Testis (tissue), 3 donors: ENCODE data around the gene TMEM209. TPM values are rescaled to one million over a fixed set of nuclear protein-coding genes. Genes with fewer than 3 reads are reported as not detected.

ENCODE experiments used
- DNase-seq: peaks from one replicate; pipeline ENCODE4 v3.0.0-alpha.2; 2019
- H3K27ac ChIP-seq, 2 donors: fragments of 200-600 bp; sonication (generic); one replicate each; pipeline ENCODE4 v1.5.1; 2019
- H3K27me3 ChIP-seq: fragments of 200-600 bp; sonication (generic); one replicate; pipeline ENCODE4 v1.5.1; 2019
- H3K36me3 ChIP-seq: fragments of 200-600 bp; sonication (generic); one replicate; pipeline ENCODE4 v1.5.1; 2017; ENCODE audit warnings: low read depth; ENCODE audit errors: missing control alignments
- H3K4me1 ChIP-seq: fragments of 200-600 bp; sonication (generic); one replicate; pipeline ENCODE4 v1.5.1; 2019
- H3K4me3 ChIP-seq, 2 donors: fragments of 200-600 bp; sonication (generic); one replicate each; pipeline ENCODE4 v1.5.1; 2017 to 2019
- H3K9me3 ChIP-seq: fragments of 200-600 bp; sonication (generic); one replicate; pipeline ENCODE4 v1.5.1; 2017
- CTCF ChIP-seq, 3 experiments: fragments of 450-650 bp in 2 of 3; fragments of 200-600 bp in 1 of 3; sonication (generic) in 1 of 3; IDR thresholded peaks; one replicate each; pipeline ENCODE4 v1.5.1; 2016 to 2019; ENCODE audit warnings: antibody characterized with exemption in 3 of 3, mild to moderate bottlenecking in 2 of 3, moderate library complexity in 1 of 3
- POLR2A ChIP-seq: fragments of 450-650 bp; IDR thresholded peaks from one replicate; pipeline ENCODE4 v1.6.1; 2017; ENCODE audit warnings: antibody characterized with exemption, mild to moderate bottlenecking, moderate library complexity
- WGBS, 2 donors: methylation state at CpG; one replicate each; pipeline ENCODE4 v1.1.5; 2018; 5-methylcytosine and 5-hydroxymethylcytosine counted together
- intact Hi-C: fragments of 100-400 bp; cut with DNase I; formaldehyde crosslinking; loops from one replicate; pipeline ENCODE4 v1.15.1; 2023; ENCODE audit warnings: low total_unique reads
- polyA plus RNA-seq: library from polyadenylated mRNA; stranded (reverse); fragments of 350-450 nt; fragmentation: Illumina TruSeq; extraction: RNeasy Lipid Tissue Mini Kit (QIAGEN cat#74804); gene quantifications from one replicate; pipeline ENCODE4 v1.2.3, GENCODE V29; 2014; ENCODE audit warnings: low read depth, low replicate concordance; ENCODE audit not compliant: insufficient read depth
- total RNA-seq, 2 donors: library from RNA; depleted of rRNA; stranded (reverse); fragments of >200 nt; gene quantifications; one replicate each; pipeline ENCODE4 v1.2.3, GENCODE V29; 2016

The TMEM209 gene
- total and polyA plus RNA-seq, 3 donors from 2014 or later = 28.4 to 37.5 (median 33.8) TPM

- no peaks in the 10 kb centered on the region for H3K9me3 ChIP-seq
- no peak overlapping the region for H3K4me3 ChIP-seq
- H3K4me1 ChIP-seq = peaks cover 14% of the 10 kb centered on the region
- no peaks in the 10 kb centered on the region for H3K36me3 ChIP-seq
- DNase-seq = no peak
- no peak overlapping the region for H3K27ac ChIP-seq
- TF ChIP-seq POLR2A = no peak
- WGBS, 2 donors = 92 to 95% methylated on average over 2 of the region's 2 CpGs
- intact Hi-C loops = no loop called here
- H3K27me3 ChIP-seq = no peaks in the 10 kb centered on the region
Measured at GRCh38 chr7:130124711-130125110, 80.5 kb downstream of the TMEM209 start.

DNA sequence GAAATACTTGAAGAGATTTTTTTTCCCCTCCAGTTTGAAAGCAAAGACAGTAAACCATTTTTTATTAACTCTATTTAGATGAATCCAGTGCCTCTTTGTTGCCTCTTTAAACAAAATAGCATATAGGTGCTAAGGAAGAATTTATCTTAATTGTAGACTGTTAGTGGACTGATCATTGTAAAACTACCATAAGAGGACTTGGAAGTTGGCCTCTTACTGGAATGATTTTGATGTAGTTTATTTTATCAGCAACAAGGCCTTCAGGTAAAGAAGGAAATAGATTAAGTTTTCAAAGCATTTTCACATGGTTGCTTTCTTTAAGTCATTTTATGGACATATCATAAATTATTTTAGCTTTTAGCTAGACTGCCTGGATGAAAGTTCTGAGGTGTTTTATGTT lies 81.7 kb downstream of the TMEM209 start:
- no peak for TF ChIP-seq CTCF (IDR thresholded peaks at IDR 0.05)
- no peak for TF ChIP-seq POLR2A
- Histone ChIP-seq H3K27me3 (no peaks in the 10 kb centered on the region), H3K4me3 (no peak overlapping the region), H3K9me3 (no peaks in the 10 kb centered on the region), H3K27ac (no peak overlapping the region), H3K36me3 (no peaks in the 10 kb centered on the region), H3K4me1 (peaks cover 14% of the 10 kb centered on the region)
- no peak for DNase-seq
- intact Hi-C loops = no loop called here

GRCh38 chr7:130118801-130119200 lies 86.4 kb downstream of the TMEM209 start:
- 92 to 93% methylated on average over 4 of the region's 4 CpGs for WGBS, 2 donors
- H3K36me3 ChIP-seq = no peaks in the 10 kb centered on the region

DNA sequence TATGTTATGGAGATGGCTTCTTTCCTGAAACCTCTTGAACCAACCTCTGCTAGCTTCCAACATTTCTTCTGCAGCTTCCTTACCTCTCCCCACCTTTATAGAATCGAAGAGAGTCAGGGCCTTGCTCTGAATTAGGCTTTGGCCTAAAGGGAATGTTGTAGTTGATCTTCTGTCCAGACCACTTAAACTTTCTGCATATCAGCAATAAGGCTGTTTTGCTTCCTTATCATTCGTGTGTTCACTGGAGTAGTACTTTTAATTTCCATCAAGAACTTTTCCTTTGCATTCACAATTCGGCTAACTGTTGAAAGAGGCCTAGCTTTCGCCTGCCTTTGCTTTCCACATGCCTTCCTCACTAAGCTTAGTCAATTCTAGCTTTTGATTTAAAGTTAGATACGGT lies 86.9 kb downstream of the TMEM209 start:
- H3K27me3 ChIP-seq = no peaks in the 10 kb centered on the region
- TF ChIP-seq POLR2A = no peak
- no peak for TF ChIP-seq CTCF (IDR thresholded peaks at IDR 0.05)
- intact Hi-C loops = no loop called here
- 76 to 83% methylated on average over 5 of the region's 5 CpGs for WGBS, 2 donors
- no peaks in the 10 kb centered on the region for H3K36me3 ChIP-seq
- no peak overlapping the region for H3K27ac ChIP-seq
- no peak overlapping the region for H3K4me3 ChIP-seq
- DNase-seq = no peak
- no peaks in the 10 kb centered on the region for H3K9me3 ChIP-seq
- H3K4me1 ChIP-seq = no peaks in the 10 kb centered on the region

More at GRCh38 chr7:130118801-130119200, 86.4 kb downstream of the TMEM209 start:
- no peak for TF ChIP-seq CTCF (IDR thresholded peaks at IDR 0.05)
- no peak for TF ChIP-seq POLR2A
- no peaks in the 10 kb centered on the region for H3K4me1 ChIP-seq
- intact Hi-C loops = no loop called here
- no peak overlapping the region for H3K4me3 ChIP-seq
- DNase-seq = no peak
- no peaks in the 10 kb centered on the region for H3K27me3 ChIP-seq
- H3K9me3 ChIP-seq = no peaks in the 10 kb centered on the region
- H3K27ac ChIP-seq = no peak overlapping the region

DNA sequence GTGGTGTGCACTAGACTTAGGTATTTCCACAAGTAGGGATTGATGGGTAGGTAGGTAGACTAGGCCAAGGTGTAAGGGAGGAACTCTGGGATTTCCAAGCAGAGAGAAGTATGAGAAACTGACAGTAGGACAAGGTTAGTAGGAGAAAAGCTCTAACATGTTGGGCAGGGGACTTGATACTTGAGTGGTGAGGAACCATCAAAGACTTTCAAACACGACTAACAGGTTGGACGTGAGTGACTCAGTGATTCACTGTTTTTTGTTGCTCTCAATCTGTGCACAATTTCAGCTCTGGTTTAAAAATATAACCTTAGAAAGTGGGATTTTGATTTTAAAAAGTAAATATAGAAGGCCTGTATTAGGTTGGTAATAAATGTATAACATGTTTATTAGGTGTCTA lies 90.4 kb downstream of the TMEM209 start:
- TF ChIP-seq CTCF (IDR thresholded peaks at IDR 0.05) = no peak
- no peak for TF ChIP-seq POLR2A
- Histone ChIP-seq H3K27ac (no peak overlapping the region), H3K4me1 (no peaks in the 10 kb centered on the region), H3K36me3 (no peaks in the 10 kb centered on the region), H3K27me3 (no peaks in the 10 kb centered on the region), H3K4me3 (no peak overlapping the region), H3K9me3 (no peaks in the 10 kb centered on the region)
- WGBS, 2 donors = 92 to 100% methylated on average over 2 of the region's 2 CpGs
- intact Hi-C loops = no loop called here
- no peak for DNase-seq

Other genes starting within 250 kb of the TMEM209 start
- 10 to 100 TPM; 22.3 to 30.2 TPM for gene ZC3HC1, start 154.0 kb downstream of the TMEM209 start, total RNA-seq
- 40.2 TPM for gene ZC3HC1, start 154.0 kb downstream of the TMEM209 start, polyA plus RNA-seq
- 10 to 100 TPM; 38.4 to 44.3 TPM for gene KLHDC10, start 134.9 kb downstream of the TMEM209 start, total RNA-seq
- 122 TPM for gene KLHDC10, start 134.9 kb downstream of the TMEM209 start, polyA plus RNA-seq
- gene SSMEM1, start 2.5 kb upstream of the TMEM209 start, total RNA-seq = 10 to 100 TPM; 17.8 to 34.8 TPM
- 61.0 TPM for gene SSMEM1, start 2.5 kb upstream of the TMEM209 start, polyA plus RNA-seq
- 1 to 10 TPM; 1.4 to 2.4 TPM for gene CPA2, start 61.5 kb upstream of the TMEM209 start, total RNA-seq
- 1.1 TPM for gene CPA2, start 61.5 kb upstream of the TMEM209 start, polyA plus RNA-seq
- under 1 TPM; 0.31 to 0.68 TPM for gene CPA4, start 87.8 kb upstream of the TMEM209 start, total RNA-seq
- gene CPA4, start 87.8 kb upstream of the TMEM209 start, polyA plus RNA-seq = 0.94 TPM
- 10 to 100 TPM; 11.5 to 46.7 TPM for gene CPA5, start 139.4 kb upstream of the TMEM209 start, total RNA-seq
- 59.4 TPM for gene CPA5, start 139.4 kb upstream of the TMEM209 start, polyA plus RNA-seq
- gene CPA1, start 175.1 kb upstream of the TMEM209 start, total RNA-seq = 1 to 10 TPM; 3.0 to 3.9 TPM
- gene CPA1, start 175.1 kb upstream of the TMEM209 start, polyA plus RNA-seq = 2.5 TPM
- 10 to 100 TPM; 59.0 to 91.6 TPM for gene CEP41, start 235.6 kb upstream of the TMEM209 start, total RNA-seq
- gene CEP41, start 235.6 kb upstream of the TMEM209 start, polyA plus RNA-seq = 209 TPM